CD4-positive, alpha-beta T cell (primary cell): ENCODE results near the gene DSC2. TPM values are rescaled to one million over a fixed set of nuclear protein-coding genes. Genes with fewer than 3 reads are reported as not detected.
"Not testable (repeated sequence)": the region's sequence is repeated elsewhere in the genome, so short reads cannot be mapped to it uniquely, and the experiment has no call there.

Experiments
- ATAC-seq: fragments of 200-7000 bp; cut with Tn5 transposase; one replicate; pipeline ENCODE4 v1.10.0; 2022; ENCODE audit warnings: mild to moderate bottlenecking; ENCODE audit not compliant: poor library complexity
- CTCF ChIA-PET: fragments of 350-600 bp; sonication (Branson Sonifier 250); formaldehyde crosslinking; loops from one replicate; lab custom pipeline; 2021; ENCODE audit warnings: antibody characterized with exemption, inconsistent platforms; lab: Charles Lee
- POLR2A ChIA-PET: fragments of 350-600 bp; sonication (Branson Sonifier 250); formaldehyde crosslinking; loops from one replicate; lab custom pipeline; 2021; ENCODE audit warnings: antibody characterized with exemption, inconsistent platforms; lab: Charles Lee
- DNase-seq, 14 experiments: peaks; one replicate each; pipeline ENCODE4 v3.0.0-alpha.2; 2013 to 2020; ENCODE audit warnings: mixed read lengths in 2 of 14
- H3K27ac ChIP-seq, 2 donors: one replicate each; pipeline versions ENCODE4 v1.5.1 to v1.7.0; 2013; ENCODE audit warnings: low read length in 2 of 2, low read depth in 1 of 2, mild to moderate bottlenecking in 1 of 2
- H3K27me3 ChIP-seq, 2 experiments: 1 replicate in 1 of 2; 2 replicates in 1 of 2; pipeline versions ENCODE4 v1.6.1 to v1.7.0; 2013; ENCODE audit warnings: low read length in 2 of 2, control low read depth in 1 of 2, mild to moderate bottlenecking in 1 of 2, moderate library complexity in 1 of 2; ENCODE audit not compliant: insufficient read depth in 2 of 2, control insufficient read depth in 1 of 2
- H3K36me3 ChIP-seq: one replicate; pipeline ENCODE4 v1.6.1; 2013; ENCODE audit warnings: low read length, control low read depth; ENCODE audit not compliant: insufficient read depth
- H3K4me1 ChIP-seq: one replicate; pipeline ENCODE4 v1.6.1; 2013; ENCODE audit warnings: low read length, control low read depth; ENCODE audit not compliant: insufficient read depth
- H3K4me3 ChIP-seq: one replicate; pipeline ENCODE4 v1.5.1; 2013; ENCODE audit warnings: mild to moderate bottlenecking, low read length, moderate library complexity
- H3K9me3 ChIP-seq, 2 experiments: 1 replicate in 1 of 2; 2 replicates in 1 of 2; pipeline versions ENCODE4 v1.6.1 to v1.7.0; 2013; ENCODE audit warnings: low read length in 2 of 2, mild to moderate bottlenecking in 2 of 2, control low read depth in 1 of 2, moderate library complexity in 1 of 2; ENCODE audit not compliant: control insufficient read depth in 1 of 2, insufficient read depth in 1 of 2
- H3K27ac Mint-ChIP-seq: one replicate; pipeline ENCODE4 v1.8.0; 2020; ENCODE audit warnings: mixed read lengths
- H3K27me3 Mint-ChIP-seq: one replicate; pipeline ENCODE4 v1.8.0; 2021; ENCODE audit warnings: mixed read lengths
- H3K36me3 Mint-ChIP-seq: one replicate; pipeline ENCODE4 v1.8.0; 2021; ENCODE audit warnings: low read depth, mixed read lengths
- H3K4me1 Mint-ChIP-seq: one replicate; pipeline ENCODE4 v1.8.0; 2021; ENCODE audit warnings: low read depth, mixed read lengths
- H3K4me3 Mint-ChIP-seq: one replicate; pipeline ENCODE4 v1.8.0; 2020; ENCODE audit warnings: mild to moderate bottlenecking, mixed read lengths
- H3K9me3 Mint-ChIP-seq: one replicate; pipeline ENCODE4 v1.8.0; 2020; ENCODE audit warnings: mixed read lengths
- CTCF ChIP-seq: fragments of 200-600 bp; IDR thresholded peaks from one replicate; pipeline ENCODE4 v1.8.0; 2022; ENCODE audit warnings: antibody characterized with exemption, mild to moderate bottlenecking
- intact Hi-C, 2 experiments: fragments of 100-400 bp; cut with DNase I in 1 of 2; cut with micrococcal nuclease in 1 of 2; formaldehyde crosslinking; loops; one replicate each; pipeline versions ENCODE4 v1.15.1 to v1.9.0; 2023 to 2025; cut with DNase I, micrococcal nuclease
- total RNA-seq, 174 experiments: library from RNA in 2 of 174; stranded (reverse) in 2 of 174; gene quantifications; one replicate each; pipeline ENCODE4 v1.2.3 and lab custom pipeline; 2021 to 2026

Gene DSC2
- total RNA-seq, 2 experiments from 2014 or later = not detected

- Mint-ChIP-seq H3K36me3 (peaks cover 4% of the 10 kb centered on the region), H3K9me3 (no peaks in the 10 kb centered on the region), H3K4me1 (no peaks in the 10 kb centered on the region), H3K27me3 (no peaks in the 10 kb centered on the region), H3K27ac (no peak overlapping the region), H3K4me3 (no peak overlapping the region)
- Histone ChIP-seq H3K27me3 (no peaks in the 10 kb centered on the region), H3K27ac (no peak overlapping the region), H3K9me3 (no peaks in the 10 kb centered on the region), H3K36me3 (no peaks in the 10 kb centered on the region), H3K4me1 (no peaks in the 10 kb centered on the region), H3K4me3 (no peak overlapping the region)
- ATAC-seq (no peak), DNase-seq (no peak)
- ChIA-PET POLR2A (no interaction called here), CTCF (no interaction called here)
- intact Hi-C loops = no loop called here
- no peak for TF ChIP-seq CTCF
Observed at GRCh38 chr18:31134988-31135529, 32.8 kb upstream of the DSC2 start.

- H3K4me3 Mint-ChIP-seq = no peak overlapping the region
- no peaks in the 10 kb centered on the region for H3K9me3 Mint-ChIP-seq
- H3K27ac Mint-ChIP-seq = no peak overlapping the region
- Histone ChIP-seq H3K27ac (no peak overlapping the region), H3K36me3 (no peaks in the 10 kb centered on the region), H3K4me1 (no peaks in the 10 kb centered on the region), H3K27me3 (no peaks in the 10 kb centered on the region), H3K4me3 (no peak overlapping the region), H3K9me3 (no peaks in the 10 kb centered on the region)
- no peak for TF ChIP-seq CTCF
- CTCF ChIA-PET = no interaction called here
- H3K27me3 Mint-ChIP-seq = no peaks in the 10 kb centered on the region
- DNase-seq (no peak), ATAC-seq (no peak)
- H3K36me3 Mint-ChIP-seq = no peaks in the 10 kb centered on the region
- POLR2A ChIA-PET = no interaction called here
- no peaks in the 10 kb centered on the region for H3K4me1 Mint-ChIP-seq
- intact Hi-C loops = no loop called here
Observed at GRCh38 chr18:31129398-31130115, 27.3 kb upstream of the DSC2 start.

GRCh38 chr18:31125878-31126277 is 23.7 kb upstream of the DSC2 start:
- H3K36me3 ChIP-seq = no peaks in the 10 kb centered on the region
- intact Hi-C loops = no loop called here
- H3K4me1 Mint-ChIP-seq = no peaks in the 10 kb centered on the region
- no peak overlapping the region for H3K4me3 ChIP-seq
- DNase-seq (no peak), ATAC-seq (no peak)
- no peaks in the 10 kb centered on the region for H3K4me1 ChIP-seq
- H3K27ac ChIP-seq = no peak overlapping the region
- no peaks in the 10 kb centered on the region for H3K27me3 ChIP-seq
- no peaks in the 10 kb centered on the region for H3K36me3 Mint-ChIP-seq
- H3K9me3 ChIP-seq = peaks cover 0 to 3% of the 10 kb centered on the region in 2 experiments
- H3K9me3 Mint-ChIP-seq = no peaks in the 10 kb centered on the region
- CTCF ChIA-PET = no interaction called here
- POLR2A ChIA-PET = no interaction called here
- H3K27me3 Mint-ChIP-seq = no peaks in the 10 kb centered on the region
- no peak overlapping the region for H3K4me3 Mint-ChIP-seq
- TF ChIP-seq CTCF = no peak
- H3K27ac Mint-ChIP-seq = no peak overlapping the region

GRCh38 chr18:31123125-31123524 is 20.9 kb upstream of the DSC2 start:
- intact Hi-C loops, ATAC-seq, H3K4me1 ChIP-seq, H3K36me3 Mint-ChIP-seq, H3K4me3 Mint-ChIP-seq, H3K36me3 ChIP-seq, H3K27me3 ChIP-seq, H3K27ac ChIP-seq, CTCF ChIA-PET, DNase-seq, H3K9me3 ChIP-seq, H3K9me3 Mint-ChIP-seq, H3K27ac Mint-ChIP-seq, H3K27me3 Mint-ChIP-seq, POLR2A ChIA-PET, H3K4me3 ChIP-seq, H3K4me1 Mint-ChIP-seq: not testable (repeated sequence)
